Measurements from ENCODE around the gene TTC39C. TPM values are rescaled to one million over a fixed set of nuclear protein-coding genes. Genes with fewer than 3 reads are reported as not detected.

TTC39C gene
- polyA plus RNA-seq, 2 of the 4 experiments (the other 2 are of a cell fraction) = 8.7 to 18.4 TPM

DNA sequence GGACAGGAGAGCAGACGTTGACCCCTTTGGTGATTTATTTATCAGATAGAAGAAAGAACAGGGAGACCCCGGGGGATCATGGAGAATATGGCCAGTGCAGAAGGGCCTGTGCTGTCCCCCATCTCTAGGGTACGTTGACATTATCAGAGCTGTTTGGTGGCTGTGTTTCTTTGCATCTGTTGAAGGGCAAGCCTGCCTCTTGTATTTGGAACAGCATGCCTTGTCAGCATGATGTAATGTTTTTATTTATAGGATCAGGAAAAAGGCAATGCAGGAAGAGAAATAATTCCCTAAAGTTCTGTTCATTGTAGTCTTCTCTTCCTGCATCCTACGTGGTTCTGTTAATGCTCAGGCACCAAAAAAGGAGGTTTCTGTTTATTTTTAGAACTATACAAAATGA, 74.5 kb downstream of the TTC39C start:
- H3K27ac ChIP-seq = no peak overlapping the region
- no peak for TF ChIP-seq FOSL2 (IDR thresholded peaks at IDR 0.05)
- TF ChIP-seq FOSL2 (CRISPR knock-in tag; IDR thresholded peaks at IDR 0.05) = no peak
- H3K9me3 ChIP-seq = no peaks in the 10 kb centered on the region
- no peak overlapping the region for H3K4me3 ChIP-seq
- POLR2A ChIA-PET = no interaction called here
- FAIRE-seq = no peak
- 62% methylated on average over 4 of the region's 4 CpGs for WGBS (ENCODE audit: missing lambda C conversion rate)
- peaks cover 9% of the 10 kb centered on the region; the same call in 2 of the 3 replicates for H3K4me1 ChIP-seq
- no peak for DNase-seq (ENCODE audit: low read depth in 1 of 2, low spot score in 1 of 2)
- H3K4me2 ChIP-seq = no peak overlapping the region
- no peak for ATAC-seq
- CTCF ChIA-PET = no interaction called here

DNA sequence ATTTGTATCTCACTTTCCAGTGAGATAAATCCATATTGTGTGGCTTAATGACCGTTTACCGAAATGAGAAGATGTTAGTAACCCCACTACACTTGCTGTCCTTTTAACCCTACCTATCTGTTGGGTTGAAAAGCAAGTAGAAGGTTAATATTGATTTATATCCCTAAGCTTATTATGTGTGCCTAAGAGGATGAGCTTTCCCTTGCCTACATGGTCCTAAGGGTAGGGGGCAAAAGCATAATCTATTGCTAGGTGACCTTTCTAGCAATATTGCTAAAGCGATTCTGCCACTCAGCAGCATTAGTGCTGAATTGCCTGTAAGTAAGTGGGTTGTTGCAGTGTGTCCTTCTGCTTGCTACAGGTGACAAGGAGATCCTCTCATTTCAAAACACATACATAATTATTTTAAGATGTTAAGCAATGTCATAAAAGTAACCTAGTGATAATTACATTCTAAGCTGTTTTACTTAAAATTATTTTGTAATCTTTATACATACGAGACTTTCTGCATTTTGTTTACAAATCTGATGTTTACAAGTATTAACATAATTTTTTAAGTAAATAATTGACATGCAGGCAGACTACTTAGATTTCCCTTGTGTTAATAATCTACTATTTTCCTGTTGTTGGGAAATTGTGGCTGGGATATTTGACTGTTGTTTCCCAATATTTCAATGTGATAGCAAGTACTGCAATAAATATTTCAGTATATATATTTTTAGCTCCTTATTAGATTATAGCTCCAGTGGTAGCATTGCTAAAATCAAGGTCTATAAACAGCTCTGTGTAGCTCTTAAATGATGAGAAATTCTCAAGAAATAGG, 75.2 kb downstream of the TTC39C start:
- TF ChIP-seq EP300 (IDR thresholded peaks at IDR 0.05) (no peak), ESRRA (IDR thresholded peaks at IDR 0.05; ENCODE audit: borderline replicate concordance, low read length) (no peak), MAZ (IDR thresholded peaks at IDR 0.05; ENCODE audit: borderline replicate concordance, low read depth, low read length) (no peak), HOXB5 (CRISPR knock-in tag; IDR thresholded peaks at IDR 0.05) (no peak)
- no peak for ATAC-seq
- CTCF ChIA-PET = interaction anchor here (0.6 kb wide), 1 partner anchor 11 kb away, joined by 3 read pairs; no protein-coding TSS in a partner anchor
- Histone ChIP-seq H3K4me2 (no peak overlapping the region; the same call in 2 of the 3 replicates), H3K9me3 (no peaks in the 10 kb centered on the region), H3K4me1 (peaks cover 9% of the 10 kb centered on the region; the same call in 2 of the 3 replicates), H3K4me3 (no peak overlapping the region), H3K27ac (no peak overlapping the region)
- 78% methylated on average over 4 of the region's 4 CpGs for WGBS (ENCODE audit: missing lambda C conversion rate)
- DNase-seq (ENCODE audit: low read depth in 1 of 2, low spot score in 1 of 2) = no peak
- FAIRE-seq = no peak
- POLR2A ChIA-PET = no interaction called here

DNA sequence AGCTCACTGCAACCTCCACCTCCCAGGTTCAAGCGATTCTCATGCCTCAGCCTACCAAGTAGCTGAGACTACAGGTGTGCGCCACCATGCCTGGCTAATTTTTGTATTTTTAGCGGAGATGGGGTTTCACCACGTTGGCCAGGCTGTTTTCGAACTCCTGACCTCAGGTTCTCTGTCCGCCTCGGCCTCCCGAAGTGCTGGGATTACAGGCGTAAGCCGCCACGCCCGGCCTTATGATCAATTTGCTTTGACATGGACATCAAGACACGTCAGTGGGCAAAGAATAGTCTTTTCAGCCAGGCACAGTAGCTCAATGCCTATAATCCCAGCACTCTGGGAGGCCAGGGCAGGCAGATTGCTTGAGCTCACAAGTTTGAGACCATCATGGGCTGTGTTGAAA, 76.3 kb downstream of the TTC39C start:
- Histone ChIP-seq H3K4me3 (no peak overlapping the region), H3K9me3 (no peaks in the 10 kb centered on the region), H3K4me1 (peaks cover 14% of the 10 kb centered on the region; the same call in 2 of the 3 replicates), H3K4me2 (no peak overlapping the region), H3K27ac (no peak overlapping the region)
- DNase-seq (ENCODE audit: low read depth in 1 of 2, low spot score in 1 of 2) = no peak
- TF ChIP-seq NPAS2 (CRISPR knock-in tag; IDR thresholded peaks at IDR 0.05; ENCODE audit: borderline replicate concordance) = no peak
- TF ChIP-seq EHF (CRISPR knock-in tag; IDR thresholded peaks at IDR 0.05) = no peak
- TF ChIP-seq, protein P1, sequence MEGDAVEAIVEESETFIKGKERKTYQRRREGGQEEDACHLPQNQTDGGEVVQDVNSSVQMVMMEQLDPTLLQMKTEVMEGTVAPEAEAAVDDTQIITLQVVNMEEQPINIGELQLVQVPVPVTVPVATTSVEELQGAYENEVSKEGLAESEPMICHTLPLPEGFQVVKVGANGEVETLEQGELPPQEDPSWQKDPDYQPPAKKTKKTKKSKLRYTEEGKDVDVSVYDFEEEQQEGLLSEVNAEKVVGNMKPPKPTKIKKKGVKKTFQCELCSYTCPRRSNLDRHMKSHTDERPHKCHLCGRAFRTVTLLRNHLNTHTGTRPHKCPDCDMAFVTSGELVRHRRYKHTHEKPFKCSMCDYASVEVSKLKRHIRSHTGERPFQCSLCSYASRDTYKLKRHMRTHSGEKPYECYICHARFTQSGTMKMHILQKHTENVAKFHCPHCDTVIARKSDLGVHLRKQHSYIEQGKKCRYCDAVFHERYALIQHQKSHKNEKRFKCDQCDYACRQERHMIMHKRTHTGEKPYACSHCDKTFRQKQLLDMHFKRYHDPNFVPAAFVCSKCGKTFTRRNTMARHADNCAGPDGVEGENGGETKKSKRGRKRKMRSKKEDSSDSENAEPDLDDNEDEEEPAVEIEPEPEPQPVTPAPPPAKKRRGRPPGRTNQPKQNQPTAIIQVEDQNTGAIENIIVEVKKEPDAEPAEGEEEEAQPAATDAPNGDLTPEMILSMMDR (IDR thresholded peaks at IDR 0.05) = no peak
- no peak for TF ChIP-seq FOSL2 (IDR thresholded peaks at IDR 0.05)
- no peak for TF ChIP-seq FOSL2 (CRISPR knock-in tag; IDR thresholded peaks at IDR 0.05)
- TF ChIP-seq KDM5A (IDR thresholded peaks at IDR 0.05) = no peak
- no peak for TF ChIP-seq ZNF302 (CRISPR knock-in tag; IDR thresholded peaks at IDR 0.05)
- ATAC-seq = no peak
- no peak for FAIRE-seq
- POLR2A ChIA-PET = no interaction called here
- CTCF ChIA-PET = interaction anchor here (1.0 kb wide), 1 partner anchor 10 kb away, joined by 3 read pairs; no protein-coding TSS in a partner anchor
- WGBS (ENCODE audit: missing lambda C conversion rate) = 91% methylated on average over 13 of the region's 13 CpGs

DNA sequence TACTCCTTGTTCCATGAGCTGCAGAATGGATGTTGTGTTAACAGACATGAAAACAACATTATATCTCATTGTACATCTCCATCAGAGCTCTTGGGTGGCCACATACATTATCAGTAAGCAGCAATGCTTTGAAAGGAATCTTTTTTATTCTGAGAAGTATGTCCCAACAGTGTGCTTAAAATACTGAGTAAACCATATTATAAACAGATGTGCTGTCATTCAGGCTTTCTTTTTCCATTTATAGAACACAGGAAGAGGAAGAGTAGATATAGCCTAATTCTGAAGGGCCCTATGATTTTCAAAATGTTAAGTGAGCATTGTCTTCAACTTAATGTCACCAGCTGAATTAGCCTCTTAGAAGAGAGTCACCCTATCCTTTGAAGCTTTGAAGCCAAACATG, 80.0 kb downstream of the TTC39C start:
- Histone ChIP-seq H3K27ac (no peak overlapping the region), H3K4me1 (peaks cover 13% of the 10 kb centered on the region; the same call in 2 of the 3 replicates), H3K4me3 (no peak overlapping the region), H3K9me3 (no peaks in the 10 kb centered on the region), H3K4me2 (no peak overlapping the region)
- ChIA-PET CTCF (no interaction called here), POLR2A (no interaction called here)
- no peak for DNase-seq (ENCODE audit: low read depth in 1 of 2, low spot score in 1 of 2)
- no peak for FAIRE-seq
- no peak for TF ChIP-seq BHLHE40 (IDR thresholded peaks at IDR 0.05; ENCODE audit: low read depth, low read length)
- no peak for TF ChIP-seq EHMT2 (IDR thresholded peaks at IDR 0.05; ENCODE audit: low read depth)
- no peak for TF ChIP-seq JUN (IDR thresholded peaks at IDR 0.05)
- TF ChIP-seq SMC3 (IDR thresholded peaks at IDR 0.05) = no peak
- TF ChIP-seq CHD4 (IDR thresholded peaks at IDR 0.05; ENCODE audit: borderline replicate concordance) = no peak
- no peak for TF ChIP-seq TP53 (CRISPR knock-in tag; IDR thresholded peaks at IDR 0.05)
- TF ChIP-seq CEBPB (IDR thresholded peaks at IDR 0.05) = no peak
- TF ChIP-seq FOSB (CRISPR knock-in tag; IDR thresholded peaks at IDR 0.05) = no peak
- TF ChIP-seq, protein P2, sequence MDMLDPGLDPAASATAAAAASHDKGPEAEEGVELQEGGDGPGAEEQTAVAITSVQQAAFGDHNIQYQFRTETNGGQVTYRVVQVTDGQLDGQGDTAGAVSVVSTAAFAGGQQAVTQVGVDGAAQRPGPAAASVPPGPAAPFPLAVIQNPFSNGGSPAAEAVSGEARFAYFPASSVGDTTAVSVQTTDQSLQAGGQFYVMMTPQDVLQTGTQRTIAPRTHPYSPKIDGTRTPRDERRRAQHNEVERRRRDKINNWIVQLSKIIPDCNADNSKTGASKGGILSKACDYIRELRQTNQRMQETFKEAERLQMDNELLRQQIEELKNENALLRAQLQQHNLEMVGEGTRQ (IDR thresholded peaks at IDR 0.05) = no peak
- no peak for TF ChIP-seq ZNF302 (CRISPR knock-in tag; IDR thresholded peaks at IDR 0.05)
- ATAC-seq = no peak
